Amniotic stem cell (primary cell): ENCODE measurements around the gene PLEKHG4B.
"Not testable (repeated sequence)": the region's sequence is repeated elsewhere in the genome, so short reads cannot be mapped to it uniquely, and the experiment has no call there.

Experiments
- DNase-seq: peaks from one replicate; lab custom pipeline; 2025; lab: John Stamatoyannopoulos, UW

Gene PLEKHG4B

DNA sequence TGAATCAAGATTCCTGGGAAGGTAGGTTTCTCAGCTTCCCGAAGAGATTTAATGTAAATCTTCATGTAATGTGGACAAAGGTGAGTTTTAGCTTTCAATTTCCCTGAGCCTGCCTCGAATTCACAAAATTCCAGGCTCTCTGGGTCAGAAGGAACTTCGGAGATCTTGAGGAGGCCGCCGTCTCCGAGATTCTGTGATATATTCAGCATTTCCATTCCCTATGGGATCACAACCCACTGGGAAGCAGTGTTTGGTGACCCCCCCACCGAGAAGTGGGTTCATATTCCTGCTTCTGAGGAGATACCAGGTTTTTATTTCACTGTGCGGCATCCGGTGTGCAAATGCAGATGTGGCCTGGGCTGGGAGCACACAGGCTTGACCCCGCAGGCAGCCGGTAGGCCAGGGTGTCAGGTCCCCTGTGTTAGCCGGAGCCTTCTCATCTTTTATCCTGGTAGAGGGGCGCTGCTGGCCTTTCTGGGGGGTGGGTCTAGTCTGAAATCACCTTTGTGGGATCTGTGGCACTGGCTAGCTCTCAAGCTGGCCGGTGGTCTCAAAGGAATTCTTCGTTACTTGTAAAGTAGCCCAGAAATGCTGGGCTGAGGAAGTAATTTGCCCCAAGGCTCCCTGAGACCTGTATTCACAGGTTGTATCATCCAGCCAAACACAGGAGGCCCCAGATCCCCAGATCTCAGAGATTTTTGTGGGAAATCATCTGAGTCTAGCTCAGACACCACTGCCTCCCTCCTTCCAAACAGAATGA, 1.4 kb downstream of the PLEKHG4B start:
- no peak for DNase-seq

DNA sequence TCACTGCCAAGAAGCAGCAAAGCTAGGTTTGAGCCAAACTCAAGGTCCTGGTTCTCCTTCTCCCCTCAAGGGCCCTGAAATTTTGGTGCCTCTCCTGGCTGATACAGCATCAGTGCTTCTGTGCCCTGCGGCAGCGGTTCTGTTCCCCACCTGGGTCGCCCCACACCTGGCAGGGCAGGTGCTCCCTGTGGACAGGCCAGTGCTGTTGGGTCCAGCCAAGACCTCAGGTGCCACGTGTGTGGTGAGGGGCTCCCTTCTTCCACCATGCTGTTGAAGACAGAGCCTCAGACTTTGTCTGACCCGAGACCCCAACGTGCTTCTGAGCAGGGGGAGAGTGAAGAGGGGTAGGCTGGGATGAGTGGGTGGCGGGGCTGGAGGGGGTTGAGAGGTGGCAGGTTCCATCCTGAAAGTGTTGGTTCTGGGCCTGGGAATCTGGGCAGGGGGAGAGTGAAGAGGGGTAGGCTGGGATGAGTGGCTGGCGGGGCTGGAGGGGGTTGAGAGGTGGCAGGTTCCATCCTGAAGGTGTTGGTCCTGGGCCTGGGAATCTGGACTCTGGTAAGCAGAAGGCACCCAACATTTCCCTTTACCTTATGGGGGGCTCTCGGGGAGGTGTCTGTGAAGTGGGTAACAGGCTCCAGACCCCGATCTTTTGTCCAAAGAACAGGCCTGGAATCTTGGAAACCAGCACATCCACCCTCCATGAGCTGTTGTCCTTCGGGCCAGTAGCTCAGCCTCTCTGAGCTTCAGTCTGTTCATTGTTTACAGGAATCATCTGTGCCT, 2.3 kb downstream of the PLEKHG4B start:
- DNase-seq, result no peak

DNA sequence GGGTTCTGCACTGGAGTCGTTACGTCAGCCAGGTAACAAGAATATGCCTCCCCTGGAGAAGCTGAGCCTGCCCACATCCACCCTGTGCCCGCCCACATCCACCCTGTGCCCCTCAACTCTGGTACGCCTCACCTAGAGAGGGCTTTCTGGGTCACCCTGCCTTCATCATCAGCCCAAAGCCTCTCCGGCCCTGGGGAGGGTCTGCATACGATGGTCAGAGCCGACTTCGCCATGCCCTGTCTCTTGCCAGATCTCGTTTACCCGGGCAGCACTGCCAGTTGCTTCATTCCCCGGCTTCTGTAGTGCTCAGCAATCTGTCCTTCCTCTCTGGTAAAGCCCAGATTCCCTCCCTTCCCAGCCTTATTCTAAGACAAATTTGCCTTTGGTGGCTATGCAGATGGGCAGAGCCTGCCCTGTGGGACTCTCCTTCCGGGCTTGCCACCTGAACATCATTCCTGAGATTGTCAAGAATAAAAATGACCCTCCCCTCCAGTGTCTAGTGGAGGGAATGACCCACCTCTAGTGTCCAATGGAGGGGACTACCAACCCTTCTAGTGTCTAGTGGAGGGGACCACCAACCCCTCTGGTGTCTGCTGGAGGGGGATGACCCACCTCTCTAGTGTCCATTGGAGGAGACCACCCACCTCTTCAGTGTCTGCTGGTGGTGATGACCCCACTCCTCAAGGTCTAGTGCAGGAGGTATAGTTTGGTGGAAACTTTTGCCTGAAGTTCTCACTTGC, 3.4 kb downstream of the PLEKHG4B start:
- no peak for DNase-seq

DNA sequence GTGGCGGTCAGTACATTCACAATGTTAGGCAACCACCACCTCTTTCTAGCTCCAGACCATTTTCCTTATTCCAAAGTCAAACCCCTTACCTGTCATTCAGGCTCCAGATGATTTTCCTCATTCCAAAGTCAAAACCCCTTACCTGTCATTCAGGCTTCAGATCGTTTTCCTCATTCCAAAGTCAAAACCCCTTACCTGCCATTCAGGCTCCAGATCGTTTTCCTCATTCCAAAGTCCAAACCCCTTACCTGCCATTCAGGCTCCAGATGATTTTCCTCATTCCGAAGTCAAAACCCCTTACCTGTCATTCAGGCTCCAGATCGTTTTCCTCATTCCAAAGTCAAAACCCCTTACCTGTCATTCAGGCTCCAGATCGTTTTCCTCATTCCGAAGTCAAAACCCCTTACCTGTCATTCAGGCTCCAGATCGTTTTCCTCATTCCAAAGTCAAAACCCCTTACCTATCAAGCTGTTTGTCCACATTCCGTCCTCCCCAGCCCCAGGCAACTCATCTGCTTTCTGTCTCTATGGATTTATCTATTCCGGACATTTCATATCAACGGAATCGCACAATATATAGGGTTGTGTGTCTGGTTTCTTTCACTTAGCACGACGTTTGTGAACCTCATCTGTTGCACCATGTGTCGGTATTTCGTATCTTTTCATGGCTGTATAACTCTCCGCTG, 5.2 kb downstream of the PLEKHG4B start:
- no peak for DNase-seq

DNA sequence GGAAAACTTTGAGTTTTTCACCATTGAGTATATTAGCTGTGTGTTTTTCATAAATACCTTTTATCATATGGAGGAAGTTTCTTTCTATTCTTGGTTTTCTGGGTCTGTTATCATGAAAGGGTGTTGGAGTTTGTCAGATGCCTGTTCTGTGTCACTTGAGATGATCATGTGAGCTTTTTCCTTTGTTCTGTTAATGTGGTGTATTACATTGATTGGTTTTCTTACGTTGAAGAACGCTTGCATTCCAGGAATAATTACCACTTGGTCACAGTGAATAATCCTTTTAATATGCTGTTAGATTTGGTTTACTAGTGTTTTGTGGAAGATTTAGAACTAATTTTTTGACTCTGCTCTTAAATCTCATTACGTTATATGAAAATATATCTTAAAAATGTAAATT, 7.8 kb downstream of the PLEKHG4B start:
- no peak for DNase-seq

DNA sequence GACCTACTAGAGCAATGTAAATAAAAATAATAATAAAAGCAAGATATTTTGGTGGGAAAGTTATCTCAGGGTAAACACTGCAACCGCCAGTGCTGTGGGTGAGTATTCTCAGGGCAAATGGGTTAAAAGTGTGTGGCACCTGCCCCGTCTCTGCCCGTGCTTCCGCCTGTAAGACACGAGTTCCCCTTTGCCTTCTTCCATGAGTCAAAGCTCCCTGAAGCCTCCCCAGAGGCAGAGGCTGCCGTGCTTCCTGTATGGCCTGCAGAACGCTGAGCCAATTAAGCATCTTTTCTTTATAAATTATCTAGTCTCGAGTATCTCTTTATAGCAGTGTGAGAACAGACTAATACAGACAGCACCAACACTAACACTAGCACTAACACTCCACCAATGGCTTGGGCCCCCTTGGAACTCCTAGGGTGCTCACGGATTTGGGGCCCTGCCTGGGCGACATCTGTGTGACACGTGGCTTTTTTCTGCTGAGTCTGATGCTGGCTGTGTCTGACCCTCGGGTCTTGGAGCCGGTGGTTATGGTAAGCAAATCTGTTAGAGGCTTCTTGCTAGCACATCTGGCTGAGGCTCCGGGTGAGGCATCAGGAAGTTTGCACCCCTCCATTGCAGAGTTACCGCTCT, 10.6 kb downstream of the PLEKHG4B start:
- no peak for DNase-seq

DNA sequence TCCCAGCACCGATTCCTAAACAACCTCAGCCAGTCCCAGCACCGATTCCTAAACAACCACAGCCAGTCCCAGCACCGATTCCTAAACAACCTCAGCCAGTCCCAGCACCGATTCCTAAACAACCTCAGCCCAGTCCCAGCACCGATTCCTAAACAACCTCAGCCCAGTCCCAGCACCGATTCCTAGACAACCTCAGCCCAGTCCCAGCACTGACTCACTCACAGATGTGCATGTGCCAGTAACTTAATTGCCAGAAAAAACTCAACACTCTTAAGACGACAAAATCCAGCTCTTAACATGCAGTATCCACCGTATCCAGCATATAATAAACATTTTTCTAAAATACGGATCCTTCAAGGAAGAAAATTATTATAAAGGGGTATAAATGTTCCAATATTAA, 12.1 kb downstream of the PLEKHG4B start:
- not testable (repeated sequence) for DNase-seq

DNA sequence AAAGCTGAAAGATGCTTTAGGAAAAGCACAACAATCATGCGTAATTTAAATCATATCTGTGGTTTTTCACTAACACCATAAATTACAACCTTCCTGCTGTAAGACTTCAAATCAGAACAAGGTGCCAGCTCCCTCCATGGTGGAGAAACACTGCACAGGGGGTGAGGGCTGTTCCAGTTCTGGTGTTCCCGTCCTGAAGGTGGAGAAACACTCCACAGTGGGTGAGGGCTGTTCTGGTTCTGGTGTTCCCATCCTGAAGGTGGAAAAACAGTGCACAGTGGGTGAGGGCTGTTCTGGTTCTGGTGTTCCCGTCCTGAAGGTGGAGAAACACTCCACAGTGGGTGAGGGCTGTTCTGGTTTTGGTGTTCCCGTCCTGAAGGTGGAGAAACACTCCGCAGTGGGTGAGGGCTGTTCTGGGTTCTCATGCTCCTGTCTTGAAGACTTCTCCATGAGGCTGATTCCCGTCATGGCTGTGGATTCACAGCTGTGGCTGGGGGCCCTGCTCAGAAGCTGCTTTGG, 12.9 kb downstream of the PLEKHG4B start:
- DNase-seq, result no peak

DNA sequence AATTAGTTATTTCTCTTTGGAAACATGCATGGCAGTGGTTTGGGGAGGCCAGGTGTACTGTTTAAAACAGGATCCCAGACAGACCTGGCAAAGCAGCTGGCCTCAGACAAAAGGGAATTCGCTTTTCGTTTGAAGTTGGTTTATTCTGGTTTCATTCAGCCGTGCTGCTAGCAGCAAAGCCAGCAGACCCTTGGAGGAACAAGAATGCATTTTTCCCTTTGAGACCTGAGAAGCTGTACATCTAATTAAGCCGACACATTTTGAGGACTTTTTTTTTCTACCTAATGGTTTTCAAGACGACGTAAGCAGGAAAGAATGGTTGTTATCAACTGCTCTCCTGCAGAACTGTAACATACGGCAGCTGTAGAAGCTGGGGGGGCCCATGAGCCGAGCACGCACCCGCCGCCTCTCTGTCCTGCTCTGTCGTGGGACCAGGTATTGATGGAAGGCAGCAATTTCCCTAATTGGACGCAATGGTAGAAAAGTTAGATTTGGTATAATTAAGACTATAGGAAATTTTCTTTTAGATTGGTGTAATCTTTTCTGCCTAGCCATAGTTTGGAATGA, 13.6 kb downstream of the PLEKHG4B start:
- no peak for DNase-seq

DNA sequence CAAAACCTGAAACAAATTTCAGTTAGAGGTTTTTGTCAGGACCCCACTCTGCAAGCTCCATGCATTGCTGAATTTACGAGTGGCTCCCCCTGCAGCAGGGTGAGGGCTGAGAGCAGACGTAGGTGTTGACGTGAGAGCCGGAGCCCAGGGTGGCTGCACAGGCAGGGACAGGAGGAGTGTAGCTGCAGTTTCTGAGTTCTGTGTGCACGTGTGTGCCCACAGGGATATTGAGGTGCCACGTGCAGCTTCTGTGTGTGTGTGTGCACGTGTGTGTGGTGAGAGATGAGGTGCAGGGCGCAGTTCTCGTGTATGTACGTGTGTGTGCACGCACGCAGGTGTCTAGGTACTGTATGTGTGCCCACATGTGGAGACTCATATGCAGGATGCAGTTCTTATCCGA, 14.6 kb downstream of the PLEKHG4B start:
- no peak for DNase-seq

DNA sequence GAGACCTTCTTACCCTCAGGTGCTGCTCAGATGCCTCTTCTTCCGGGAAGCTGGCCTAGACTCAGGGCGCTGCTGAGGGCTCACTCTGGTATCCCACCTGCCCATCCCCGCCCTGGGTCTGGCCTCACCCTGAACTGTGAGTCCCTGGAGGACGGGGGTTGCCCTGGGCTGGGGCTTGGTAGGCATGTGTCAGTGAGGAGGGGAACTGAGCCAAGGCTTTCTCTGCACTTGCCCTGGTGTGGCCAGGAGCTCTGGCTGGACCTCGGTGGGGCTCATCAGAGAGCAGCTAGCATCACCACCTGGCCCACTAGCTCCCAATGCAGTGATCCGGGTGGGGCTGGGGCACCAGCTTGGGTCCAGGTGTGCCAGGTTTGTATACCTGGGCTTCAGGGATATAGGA, 15.6 kb downstream of the PLEKHG4B start:
- no peak for DNase-seq

DNA sequence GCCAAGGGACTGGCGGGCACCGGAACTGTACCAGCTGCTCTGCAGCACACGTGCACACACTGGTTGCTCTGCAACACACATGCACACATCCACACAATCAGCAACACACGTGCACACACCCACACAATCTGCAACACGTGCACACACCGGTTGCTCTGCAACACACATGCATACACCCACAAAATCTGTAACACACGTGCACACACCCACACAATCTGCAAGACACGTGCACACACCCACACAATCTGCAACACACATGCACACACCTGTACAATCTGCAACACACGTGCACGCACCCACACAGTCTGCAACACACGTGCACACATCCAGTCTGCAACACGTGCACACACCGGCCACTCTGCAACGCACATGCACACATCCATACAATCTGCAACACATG, 17.9 kb downstream of the PLEKHG4B start:
- no peak for DNase-seq

DNA sequence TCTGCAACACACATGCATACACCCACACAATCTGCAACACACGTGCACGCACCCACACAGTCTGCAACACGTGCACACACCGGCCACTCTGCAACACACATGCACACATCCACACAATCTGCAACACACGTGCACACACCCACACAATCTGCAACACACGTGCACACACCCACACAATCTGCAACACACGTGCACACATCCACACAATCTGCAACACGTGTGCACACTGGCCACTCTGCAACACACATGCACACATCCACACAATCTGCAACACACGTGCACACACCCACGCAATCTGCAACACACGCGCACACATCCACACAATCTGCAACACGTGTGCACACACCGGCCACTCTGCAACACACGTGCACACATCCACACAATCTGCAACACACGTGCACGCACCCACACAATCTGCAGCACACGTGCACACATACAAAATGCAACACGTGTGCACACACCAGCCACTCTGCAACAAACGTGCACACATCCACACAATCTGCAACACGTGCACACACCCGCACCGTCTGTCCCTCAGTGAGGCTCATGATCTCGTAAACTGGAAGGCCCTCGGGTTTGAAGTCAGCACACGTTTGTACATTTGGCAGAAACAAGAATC, 18.4 kb downstream of the PLEKHG4B start:
- DNase-seq, result no peak

DNA sequence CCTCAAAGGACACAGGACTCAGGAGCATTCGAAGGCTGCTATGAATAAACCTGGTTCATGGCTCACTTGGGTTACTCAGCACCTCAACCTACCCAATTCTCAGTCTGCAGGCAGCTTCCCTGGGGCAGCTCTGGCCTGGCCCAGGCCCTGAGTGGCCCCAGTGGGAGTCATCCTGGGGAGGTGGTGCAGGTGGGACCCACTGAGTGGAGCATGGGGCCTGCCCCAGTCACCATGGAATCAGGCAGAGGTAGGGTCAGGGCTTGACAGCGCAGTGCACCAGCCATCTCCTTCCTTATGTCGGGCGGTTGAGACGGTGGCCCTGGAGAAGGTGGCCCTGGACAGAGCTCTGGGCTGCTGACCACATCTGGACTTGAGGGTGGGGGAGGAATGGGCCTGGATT, 19.2 kb downstream of the PLEKHG4B start:
- no peak for DNase-seq

DNA sequence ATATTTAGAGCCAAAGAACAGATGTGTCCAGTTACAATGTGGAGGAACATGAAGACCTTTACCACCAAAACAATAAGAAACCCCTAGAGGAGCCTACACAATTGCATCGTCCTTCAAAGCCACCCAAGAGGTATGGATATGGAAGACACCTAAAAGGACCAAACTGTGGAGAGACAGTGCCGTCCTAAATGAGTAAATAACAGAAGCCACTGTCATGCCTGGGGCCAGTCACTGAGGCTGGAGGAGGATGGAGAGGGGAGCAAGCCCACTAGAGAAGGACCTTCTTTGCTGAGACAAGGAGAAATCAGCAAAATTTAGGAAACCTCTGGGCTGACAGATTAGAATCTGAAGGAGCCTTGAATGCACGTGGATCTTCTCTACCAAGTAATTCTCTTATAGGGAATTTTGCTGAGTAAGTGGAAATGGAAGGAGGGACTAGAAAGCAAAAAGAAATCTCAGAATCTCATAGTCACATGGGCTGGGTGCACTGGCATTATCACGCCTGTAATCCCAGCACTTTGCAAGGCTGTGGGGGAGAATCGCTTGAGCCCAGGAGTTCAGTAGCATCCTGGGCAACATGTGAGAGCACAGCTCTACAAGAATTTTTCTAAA, 27.6 kb downstream of the PLEKHG4B start:
- no peak for DNase-seq

DNA sequence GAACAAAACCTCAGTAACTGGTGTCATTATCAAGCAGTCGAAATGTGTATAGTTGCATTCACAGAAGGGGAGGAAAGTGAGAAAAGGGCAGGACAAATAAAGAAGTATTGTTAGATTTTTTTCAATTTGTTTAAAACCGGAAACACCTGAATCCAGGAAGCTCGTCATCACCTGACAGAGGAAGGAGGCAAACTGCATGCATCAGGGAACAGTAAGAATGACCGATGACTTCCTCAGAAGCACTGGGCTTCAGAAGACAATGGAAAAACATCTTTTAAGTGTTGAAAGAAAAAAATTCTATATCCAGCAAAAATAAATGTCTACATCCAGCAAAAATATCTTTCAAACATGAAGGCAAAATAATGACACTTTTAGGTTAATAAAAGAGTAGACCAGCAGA, 29.5 kb downstream of the PLEKHG4B start:
- DNase-seq, result no peak

DNA sequence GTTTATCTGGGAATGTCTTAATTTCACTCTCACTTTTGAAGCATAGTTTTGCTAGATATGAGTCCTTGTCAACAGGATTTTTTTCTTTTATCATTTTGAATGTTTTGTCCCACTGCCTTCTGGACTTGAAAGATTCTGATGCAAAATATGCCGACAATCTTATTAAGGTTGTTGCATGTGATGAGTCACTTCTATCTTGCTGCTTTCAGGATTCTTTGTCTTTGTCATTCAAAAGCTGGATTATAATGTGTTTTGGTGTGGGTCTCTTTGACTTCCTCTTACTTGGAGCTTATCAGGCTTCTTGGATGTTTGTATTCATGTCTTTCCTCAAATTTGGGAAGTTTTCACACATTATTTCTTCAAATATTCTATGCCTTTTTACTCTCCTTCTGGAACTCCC, 33.8 kb downstream of the PLEKHG4B start:
- no peak for DNase-seq

DNA sequence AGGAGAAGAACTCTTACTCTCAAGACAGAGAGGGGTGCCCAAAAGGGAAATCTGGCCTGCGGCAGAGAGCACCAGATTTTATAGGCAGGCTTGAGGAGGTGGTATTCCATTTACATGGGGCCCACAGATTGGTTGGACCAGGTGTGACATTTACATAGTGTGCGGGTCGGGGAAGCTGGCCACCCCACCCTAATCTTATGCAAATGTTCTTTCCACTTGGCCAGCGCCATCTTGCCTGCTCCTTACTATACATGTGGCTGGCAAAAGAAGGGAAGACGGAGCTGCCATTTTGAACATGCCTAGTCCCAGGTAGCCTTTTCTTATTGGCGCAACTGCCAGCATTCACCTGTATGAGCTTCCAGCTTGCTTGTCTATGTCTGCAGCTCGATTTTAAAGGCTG, 34.8 kb downstream of the PLEKHG4B start:
- DNase-seq, result no peak

DNA sequence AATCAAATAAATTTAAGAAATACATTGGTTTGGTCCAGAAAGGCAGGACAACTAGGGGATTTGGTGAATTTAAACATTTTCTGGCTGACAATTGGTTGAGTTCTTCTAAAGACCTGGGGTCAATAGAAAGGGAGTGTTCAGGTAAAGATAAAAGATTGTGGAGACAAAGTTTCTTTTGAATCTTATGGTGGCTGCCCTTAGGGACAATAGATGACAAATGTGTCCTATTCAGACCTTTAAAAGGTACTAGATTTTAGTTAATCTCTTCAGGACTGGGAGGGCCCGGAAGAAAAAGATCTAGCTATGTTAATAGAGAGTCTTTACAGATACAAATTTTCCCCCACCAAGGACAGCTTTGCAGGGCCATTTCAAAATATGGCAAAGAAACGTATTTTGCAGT, 35.9 kb downstream of the PLEKHG4B start:
- no peak for DNase-seq

DNA sequence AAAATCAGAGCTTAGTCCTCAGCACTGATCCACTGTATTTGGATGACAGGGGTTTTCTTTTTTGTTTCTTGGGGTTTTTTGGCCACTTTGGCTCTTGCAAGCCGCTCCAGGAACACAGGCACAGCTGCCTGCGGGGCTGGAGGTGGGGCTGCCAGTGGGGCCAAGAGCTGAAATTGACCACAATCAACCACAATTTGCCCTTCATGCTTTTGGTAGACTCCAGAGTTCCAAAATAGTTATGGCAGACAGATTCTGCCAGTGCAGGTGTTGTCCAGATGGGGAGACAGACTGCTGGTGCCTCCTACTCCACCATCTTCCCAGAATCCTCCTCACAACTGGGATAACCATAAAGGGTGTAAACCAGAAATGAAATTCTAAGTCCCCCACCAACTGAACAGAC, 36.5 kb downstream of the PLEKHG4B start:
- DNase-seq, result no peak
